K562 (cell line): ENCODE data around the gene ZNF761. TPM values are rescaled to one million over a fixed set of nuclear protein-coding genes. Genes with fewer than 3 reads are reported as not detected.
A peak's percentile ranks its signal among the peaks of the same experiment; 100 is the strongest.
"Not testable (repeated sequence)": the region's sequence is repeated elsewhere in the genome, so short reads cannot be mapped to it uniquely, and the experiment has no call there.

Experiments used
- ATAC-seq: fragments of 200-7000 bp; cut with Tn5 transposase; 3 replicates; pipeline ENCODE4 v1.9.1; 2020; ENCODE audit warnings: moderate library complexity
- BruUV-seq: library from RNA; stranded (reverse); fragments of 400-500 nt; replicated peaks from 2 replicates; lab custom pipeline; 2021; lab: Mats Ljungman, UMichigan
- CTCF ChIA-PET: fragments of 300-600 bp; formaldehyde crosslinking; extraction: SDS; loops from one replicate; lab custom pipeline; 2021; ENCODE audit warnings: low intra/inter-chr PET ratio; lab: Yijun Ruan, JAX
- POLR2A ChIA-PET: fragments of 300-600, 350-650 bp; sonication (Branson Sonifier 250); formaldehyde crosslinking; extraction: SDS; loops from one replicate; lab custom pipeline; 2021; ENCODE audit warnings: antibody characterized with exemption, inconsistent platforms; lab: Yijun Ruan, JAX
- DNase-seq, 4 experiments: peaks; one replicate each; pipeline versions ENCODE4 v3.0.0 to v3.0.0-alpha.2; 2011 to 2018; ENCODE audit warnings: low spot score in 3 of 4, mixed read lengths in 3 of 4; ENCODE audit errors: extremely low read depth in 1 of 4
- FAIRE-seq: peaks from 2 replicates; lab custom pipeline; 2011; peaks lifted over from hg19 to GRCh38; lab: Jason Lieb, UNC
- H2AFZ ChIP-seq: 2 replicates; pipeline ENCODE4 v1.6.0; 2011; ENCODE audit warnings: low read depth, low read length, control low read depth, inconsistent platforms
- H3K27ac ChIP-seq: fragments of 200-600 bp; 3 replicates; pipeline ENCODE4 v1.8.0; 2011; ENCODE audit warnings: low read depth, mild to moderate bottlenecking, control low read depth, inconsistent platforms, low read length, moderate library complexity, mixed read lengths; ENCODE audit errors: extremely low read depth
- H3K27me3 ChIP-seq, 2 experiments: fragments of 300-600 bp in 1 of 2; 2 replicates in 1 of 2; 3 replicates in 1 of 2; pipeline versions ENCODE4 v1.6.0 to v1.8.0; 2011; ENCODE audit warnings: inconsistent platforms in 2 of 2, low read length in 2 of 2, mild to moderate bottlenecking in 1 of 2, mixed read lengths in 1 of 2, moderate library complexity in 1 of 2; ENCODE audit not compliant: control insufficient read depth in 2 of 2, insufficient read depth in 2 of 2
- H3K36me3 ChIP-seq: fragments of 300-600 bp; 3 replicates; pipeline ENCODE4 v1.8.0; 2011; ENCODE audit warnings: mild to moderate bottlenecking, low read length, inconsistent platforms; ENCODE audit not compliant: control insufficient read depth, insufficient read depth
- H3K4me1 ChIP-seq, 2 experiments: fragments of 200-600 bp in 1 of 2; replicated peaks in 1 of 2; 2 replicates in 1 of 2; 3 replicates in 1 of 2; pipeline versions ENCODE4 v1.5.1 to v1.8.0; 2011; ENCODE audit warnings: inconsistent platforms in 2 of 2, low read length in 2 of 2, mild to moderate bottlenecking in 1 of 2, mixed read lengths in 1 of 2, moderate library complexity in 1 of 2; ENCODE audit not compliant: control insufficient read depth in 2 of 2, insufficient read depth in 2 of 2
- H3K4me2 ChIP-seq: 2 replicates; pipeline ENCODE4 v1.6.1; 2011; ENCODE audit warnings: low read length, control low read depth, inconsistent platforms, mixed read lengths; ENCODE audit not compliant: insufficient read depth
- H3K4me3 ChIP-seq: fragments of 200-600 bp; sonication (generic), shearing (Covaris generic); 2 replicates; pipeline ENCODE4 v1.5.1; 2016; ENCODE audit warnings: control low read depth, inconsistent platforms
- H3K79me2 ChIP-seq: fragments of 200-600 bp; 3 replicates; pipeline ENCODE4 v1.8.0; 2011; ENCODE audit warnings: low read length, inconsistent platforms; ENCODE audit not compliant: control insufficient read depth, insufficient read depth
- H3K9ac ChIP-seq, 2 experiments: 2 replicates each; pipeline versions ENCODE4 v1.6.0 to v1.6.1; 2011; ENCODE audit warnings: low read depth in 2 of 2, low read length in 2 of 2, control low read depth in 1 of 2, inconsistent platforms in 1 of 2, mild to moderate bottlenecking in 1 of 2, mixed read lengths in 1 of 2; ENCODE audit not compliant: insufficient read depth in 1 of 2
- H3K9me1 ChIP-seq: one replicate; pipeline ENCODE4 v1.6.0; 2011; ENCODE audit warnings: inconsistent platforms, mild to moderate bottlenecking, low read length, moderate library complexity; ENCODE audit not compliant: control insufficient read depth, insufficient read depth
- H3K9me3 ChIP-seq: replicated peaks from 2 replicates; pipeline ENCODE4 v1.5.1; 2011; ENCODE audit warnings: low read depth, low read length, inconsistent platforms; ENCODE audit not compliant: control insufficient read depth, insufficient read depth
- H4K20me1 ChIP-seq: replicated peaks from 2 replicates; pipeline ENCODE4 v1.6.1; 2011; ENCODE audit warnings: low read length, inconsistent platforms, mixed read lengths; ENCODE audit not compliant: control insufficient read depth, insufficient read depth
- WGBS: fragments of 100-300 bp; shearing (Covaris generic); methylation state at CpG from one replicate; pipeline ENCODE4 v1.1.6; 2016; ENCODE audit warnings: low coverage, mixed read lengths; ENCODE audit not compliant: insufficient coverage; ENCODE audit errors: missing lambda C conversion rate; 5-methylcytosine and 5-hydroxymethylcytosine counted together
- in situ Hi-C: fragments of 300-500 bp; cut with MboI; formaldehyde crosslinking; loops from 4 replicates; pipeline ENCODE4 v1.15.0; 2018; ENCODE audit warnings: inconsistent platforms, mixed read lengths
- intact Hi-C: fragments of 100-400 bp; cut with micrococcal nuclease; formaldehyde crosslinking; loops from 2 replicates; pipeline ENCODE4 v1.14.2; 2022
- polyA plus RNA-seq, 8 experiments: library from polyadenylated mRNA; depleted of rRNA in 4 of 8; stranded (reverse) in 5 of 8; unstranded in 3 of 8; fragments of >200 nt; fragmentation: Nextera tagmentation in 2 of 8; fragmentation: Illumina TruSeq in 1 of 8; extraction: Ambion mirVana in 2 of 8; extraction: Trizol in 1 of 8; gene quantifications; 2 replicates each; pipeline versions ENCODE4 v1.2.1 to v1.2.3, GENCODE V29; 2011 to 2014; ENCODE audit warnings: inconsistent platforms in 1 of 8, missing spikeins in 1 of 8
- total RNA-seq, 7 experiments: library from RNA; depleted of rRNA in 6 of 7; stranded (reverse); fragments of >200 nt in 6 of 7; fragmentation: Illumina TruSeq in 2 of 7; extraction: Trizol in 2 of 7; gene quantifications; 2 replicates each; pipeline versions ENCODE4 v1.2.1 to v1.2.3, GENCODE V29; 2011 to 2021; ENCODE audit warnings: low replicate concordance in 1 of 7
- TF ChIP-seq, protein P1 (sequence below), 3 experiments: IDR thresholded peaks in 2 of 3; conservative IDR thresholded peaks in 1 of 3; 2 replicates each; pipeline ENCODE4 v1.5.1; 2011 to 2012; ENCODE audit warnings: low read length in 3 of 3, mild to moderate bottlenecking in 3 of 3, control low read depth in 2 of 3, improper control_type of control experiment in 1 of 3, inconsistent platforms in 1 of 3, low read depth in 1 of 3, mixed read lengths in 1 of 3, moderate library complexity in 1 of 3; ENCODE audit not compliant: insufficient read depth in 2 of 3

The ZNF761 gene
- total and polyA plus RNA-seq, 9 of the 15 experiments (the other 6 are each of a cell fraction or from before 2014, with no cell fraction given) = 10.3 to 30.2 (median 17.0) TPM

DNA sequence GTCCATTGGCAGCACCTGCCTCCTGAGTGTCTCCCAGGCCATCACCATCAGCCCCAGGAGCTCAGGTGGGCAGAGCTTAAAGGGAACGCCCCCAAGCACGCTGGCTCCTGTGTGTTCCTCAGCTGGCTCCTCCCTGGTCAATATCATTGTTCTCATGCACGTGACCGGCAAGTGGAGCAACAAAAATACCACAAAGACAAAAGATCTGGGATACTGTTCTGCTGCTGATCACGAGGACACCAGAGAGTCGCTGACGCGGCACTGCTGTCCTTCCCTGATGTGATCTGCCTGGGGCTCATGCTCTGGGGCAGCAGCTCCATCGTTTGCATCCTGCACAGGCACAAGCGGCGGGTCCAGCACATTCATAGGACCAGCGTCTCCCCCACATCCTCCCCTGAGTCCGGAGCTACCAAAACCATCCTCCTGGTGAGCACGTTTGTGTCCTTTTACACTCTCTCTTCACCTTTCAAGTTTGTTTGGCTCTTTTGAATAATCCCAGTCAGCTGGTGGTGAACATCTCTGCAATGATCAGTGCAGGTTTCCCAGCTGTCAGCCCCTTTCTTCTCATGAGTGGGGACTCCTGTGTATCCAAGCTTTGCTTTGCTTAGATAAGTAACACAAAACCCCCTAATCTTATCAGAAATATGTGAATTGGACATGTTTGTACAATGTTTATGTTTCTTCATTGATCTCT is 72.0 kb downstream of the ZNF761 start:
- H3K4me3 ChIP-seq, CTCF ChIA-PET, ATAC-seq, H3K4me2 ChIP-seq, FAIRE-seq, H3K9me1 ChIP-seq, H3K79me2 ChIP-seq, H3K9ac ChIP-seq, intact Hi-C loops, BruUV-seq, H3K4me1 ChIP-seq, H3K36me3 ChIP-seq, H3K27ac ChIP-seq, H4K20me1 ChIP-seq, H3K9me3 ChIP-seq, POLR2A ChIA-PET, DNase-seq, H2AFZ ChIP-seq: not testable (repeated sequence)
- in situ Hi-C loops = loop anchor here (5.0 kb wide), 1 partner anchor 82 kb away; no protein-coding TSS in a partner anchor
- peaks cover 4 to 19% of the 10 kb centered on the region in 2 experiments; a peak in 3 of 5 replicates for H3K27me3 ChIP-seq
- TF ChIP-seq, protein P1, sequence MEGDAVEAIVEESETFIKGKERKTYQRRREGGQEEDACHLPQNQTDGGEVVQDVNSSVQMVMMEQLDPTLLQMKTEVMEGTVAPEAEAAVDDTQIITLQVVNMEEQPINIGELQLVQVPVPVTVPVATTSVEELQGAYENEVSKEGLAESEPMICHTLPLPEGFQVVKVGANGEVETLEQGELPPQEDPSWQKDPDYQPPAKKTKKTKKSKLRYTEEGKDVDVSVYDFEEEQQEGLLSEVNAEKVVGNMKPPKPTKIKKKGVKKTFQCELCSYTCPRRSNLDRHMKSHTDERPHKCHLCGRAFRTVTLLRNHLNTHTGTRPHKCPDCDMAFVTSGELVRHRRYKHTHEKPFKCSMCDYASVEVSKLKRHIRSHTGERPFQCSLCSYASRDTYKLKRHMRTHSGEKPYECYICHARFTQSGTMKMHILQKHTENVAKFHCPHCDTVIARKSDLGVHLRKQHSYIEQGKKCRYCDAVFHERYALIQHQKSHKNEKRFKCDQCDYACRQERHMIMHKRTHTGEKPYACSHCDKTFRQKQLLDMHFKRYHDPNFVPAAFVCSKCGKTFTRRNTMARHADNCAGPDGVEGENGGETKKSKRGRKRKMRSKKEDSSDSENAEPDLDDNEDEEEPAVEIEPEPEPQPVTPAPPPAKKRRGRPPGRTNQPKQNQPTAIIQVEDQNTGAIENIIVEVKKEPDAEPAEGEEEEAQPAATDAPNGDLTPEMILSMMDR (IDR thresholded peaks at IDR 0.05 in 2 of 3, conservative IDR thresholded peaks at IDR 0.05 in 1 of 3; ENCODE audit: insufficient read depth in 2 of 3, low read depth in 1 of 3, low read length in 3 of 3) = 0 out of 6 replicates have a peak, but pooled peaks of 1 of the 3 experiments have one; percentile 11
- no CpG with 5 or more reads among the region's 14 CpGs for WGBS

DNA sequence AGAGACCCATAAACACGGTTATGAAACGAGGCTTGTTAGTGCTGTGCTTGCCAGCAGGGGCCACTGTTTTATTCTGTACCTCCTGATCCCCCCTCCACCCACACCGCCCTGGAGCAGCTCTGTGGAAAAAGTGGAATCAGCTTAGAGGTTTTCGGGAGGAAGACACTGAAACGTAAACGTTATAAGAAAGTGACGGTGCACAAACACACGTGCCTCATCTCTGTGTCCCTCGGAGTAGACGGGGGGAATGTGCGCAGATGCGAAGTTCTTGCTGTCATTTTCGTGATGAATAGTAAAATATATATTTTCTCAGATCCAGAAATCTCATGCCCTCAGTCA is 72.5 kb downstream of the ZNF761 start:
- POLR2A ChIA-PET, BruUV-seq, H3K4me1 ChIP-seq, CTCF ChIA-PET, H3K4me2 ChIP-seq, H3K27ac ChIP-seq, H3K4me3 ChIP-seq, H3K9me1 ChIP-seq, H4K20me1 ChIP-seq, DNase-seq, intact Hi-C loops, H3K9ac ChIP-seq, H3K9me3 ChIP-seq, H2AFZ ChIP-seq, H3K79me2 ChIP-seq, H3K36me3 ChIP-seq: not testable (repeated sequence)
- in situ Hi-C loops = loop anchor here (5.0 kb wide), 1 partner anchor 82 kb away; no protein-coding TSS in a partner anchor
- ATAC-seq (peak; percentile 73), FAIRE-seq (peak; percentile 88)
- peaks cover 4 to 19% of the 10 kb centered on the region in 2 experiments; a peak in 3 of 5 replicates for H3K27me3 ChIP-seq
- WGBS = 2% methylated on average over 11 of the region's 13 CpGs
